NCI-H345 treated with DMSO at 0.1 percent for 48 hours (cell line): ENCODE measurements around the gene MVP.
"Not testable (repeated sequence)": the region's sequence is repeated elsewhere in the genome, so short reads cannot be mapped to it uniquely, and the experiment has no call there.

Experiments
- DNase-seq: peaks from one replicate; lab custom pipeline; 2025; ENCODE audit not compliant: unreplicated experiment; lab: John Stamatoyannopoulos, UW

MVP gene

DNA sequence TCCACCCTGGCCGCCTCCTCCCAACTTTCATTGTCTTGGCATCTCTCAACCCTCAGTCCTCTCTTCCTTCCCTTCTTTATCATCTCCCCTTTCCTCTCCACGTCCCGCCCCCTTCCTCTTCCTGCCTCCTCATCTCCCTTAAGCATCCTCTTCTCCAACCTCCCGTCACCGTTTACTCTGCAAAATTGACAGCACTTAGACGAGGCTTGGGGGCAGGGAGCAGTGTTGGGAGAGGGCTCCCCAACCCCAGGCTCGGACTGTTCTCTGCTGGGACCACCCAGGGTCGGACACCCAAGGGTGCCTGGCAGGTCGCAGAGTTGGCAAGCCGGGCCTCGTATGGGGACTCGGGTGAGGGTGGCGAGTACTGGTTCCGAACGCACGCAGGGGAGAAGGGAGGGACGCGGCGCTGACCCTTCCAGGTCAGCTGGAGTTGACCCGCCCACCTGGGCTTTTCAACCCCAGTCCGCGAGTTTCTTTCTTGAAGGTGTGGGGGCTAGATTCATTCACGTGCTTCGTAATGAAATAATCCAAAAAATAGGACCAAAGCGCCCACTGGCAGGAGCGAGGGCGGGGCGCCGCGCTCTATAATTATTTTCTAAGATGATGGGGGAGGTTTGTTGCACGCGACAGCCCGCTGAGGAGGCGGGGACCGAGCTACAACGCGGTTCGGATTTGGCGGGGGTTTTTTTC is 5.1 kb upstream of the MVP start:
- no peak for DNase-seq

DNA sequence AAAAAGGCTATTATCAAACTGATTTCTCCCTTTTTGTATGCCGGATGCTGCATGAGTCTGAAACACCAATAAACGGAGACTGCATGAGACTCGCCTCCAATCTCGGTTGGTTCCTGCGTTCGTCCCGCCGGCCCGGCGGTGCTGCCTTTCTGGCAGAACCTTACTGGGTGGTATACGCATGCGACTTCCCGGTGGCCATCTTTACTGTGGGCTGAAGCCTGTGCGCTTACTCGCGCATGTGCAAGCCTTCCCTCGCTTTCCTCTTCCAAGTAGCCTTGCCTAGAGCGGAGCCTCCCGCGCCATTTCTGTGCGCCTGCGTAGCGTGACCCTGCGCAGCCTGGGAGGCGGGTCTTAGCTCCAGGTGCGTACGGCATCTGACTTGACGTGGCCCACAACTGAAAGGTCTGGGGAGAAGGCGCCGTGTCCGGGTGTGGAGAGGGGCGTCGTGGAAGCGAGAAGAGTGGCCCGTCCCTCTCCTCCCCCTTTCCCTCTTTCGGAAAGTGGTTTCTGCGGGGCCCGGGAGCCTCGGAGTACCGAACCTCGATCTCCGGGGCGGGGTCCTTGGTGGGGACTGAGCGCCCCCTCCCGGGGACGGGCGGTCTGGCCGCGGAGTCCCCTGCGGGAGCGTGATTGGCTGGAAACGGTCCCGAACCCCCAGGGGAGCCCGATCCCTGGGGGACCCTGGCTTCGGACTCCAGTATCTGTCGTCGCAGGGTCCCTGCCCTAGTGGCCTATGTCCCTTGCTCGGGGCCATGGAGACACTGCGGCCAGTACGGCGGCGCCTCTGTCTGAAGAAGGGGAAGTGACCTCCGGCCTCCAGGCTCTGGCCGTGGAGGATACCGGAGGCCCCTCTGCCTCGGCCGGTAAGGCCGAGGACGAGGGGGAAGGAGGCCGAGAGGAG is 4.2 kb upstream of the MVP start, which contains the start of gene PAGR1:
Gene PAGR1 (plus strand): TSS at position 360 of the 901 bp plus-strand sequence. CDS start 374 bp downstream, at position 734.
- peak; percentile 99 for DNase-seq

DNA sequence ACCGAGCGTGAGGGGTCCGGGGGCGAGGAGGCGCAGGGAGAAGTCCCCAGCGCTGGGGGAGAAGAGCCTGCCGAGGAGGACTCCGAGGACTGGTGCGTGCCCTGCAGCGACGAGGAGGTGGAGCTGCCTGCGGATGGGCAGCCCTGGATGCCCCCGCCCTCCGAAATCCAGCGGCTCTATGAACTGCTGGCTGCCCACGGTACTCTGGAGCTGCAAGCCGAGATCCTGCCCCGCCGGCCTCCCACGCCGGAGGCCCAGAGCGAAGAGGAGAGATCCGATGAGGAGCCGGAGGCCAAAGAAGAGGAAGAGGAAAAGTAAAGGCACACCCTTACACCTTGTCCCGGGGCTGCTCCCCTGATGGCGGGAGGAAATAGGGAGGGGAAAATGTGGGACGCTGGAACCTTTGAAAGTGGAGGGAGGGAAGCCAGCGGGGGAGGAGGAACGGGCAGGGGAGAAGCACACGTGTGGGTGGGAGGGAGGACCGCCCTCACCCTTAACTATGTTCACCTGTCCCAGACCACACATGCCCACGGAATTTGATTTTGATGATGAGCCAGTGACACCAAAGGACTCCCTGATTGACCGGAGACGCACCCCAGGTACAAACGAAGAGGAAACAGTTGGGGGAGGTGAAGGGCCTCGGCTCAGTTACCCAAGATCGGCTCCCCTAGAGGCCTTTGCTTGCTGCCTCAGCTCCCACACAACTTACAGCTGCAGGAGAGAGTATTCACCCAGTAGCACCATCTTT is 3.4 kb upstream of the MVP start:
- peak; percentile 61 for DNase-seq

DNA sequence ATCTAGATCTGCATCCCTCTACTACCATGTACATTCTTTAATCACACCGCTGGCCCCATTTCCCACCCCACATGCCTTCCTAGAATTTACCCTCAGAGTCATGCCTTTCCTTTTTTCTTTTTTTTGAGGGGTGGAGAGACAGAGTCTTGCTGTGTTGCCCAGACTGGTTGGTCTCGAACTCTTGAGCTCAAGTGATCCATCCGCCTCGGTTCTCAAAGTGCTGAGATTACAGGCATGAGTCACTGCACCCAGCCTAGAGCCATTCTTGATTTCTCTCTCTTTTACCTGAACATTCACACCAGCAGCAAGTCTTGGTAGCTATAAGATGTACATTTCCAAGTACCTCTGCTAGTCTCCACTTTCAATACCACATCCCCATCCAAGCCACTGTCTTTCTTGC is 2.2 kb upstream of the MVP start:
- no peak for DNase-seq

GRCh38 chr16:29819506-29819905 is 756 bp upstream of the MVP start:
- no peak for DNase-seq

- no peak for DNase-seq
These were observed 724 bp downstream of the MVP start for GRCh38 chr16:29820730-29821642.

DNA sequence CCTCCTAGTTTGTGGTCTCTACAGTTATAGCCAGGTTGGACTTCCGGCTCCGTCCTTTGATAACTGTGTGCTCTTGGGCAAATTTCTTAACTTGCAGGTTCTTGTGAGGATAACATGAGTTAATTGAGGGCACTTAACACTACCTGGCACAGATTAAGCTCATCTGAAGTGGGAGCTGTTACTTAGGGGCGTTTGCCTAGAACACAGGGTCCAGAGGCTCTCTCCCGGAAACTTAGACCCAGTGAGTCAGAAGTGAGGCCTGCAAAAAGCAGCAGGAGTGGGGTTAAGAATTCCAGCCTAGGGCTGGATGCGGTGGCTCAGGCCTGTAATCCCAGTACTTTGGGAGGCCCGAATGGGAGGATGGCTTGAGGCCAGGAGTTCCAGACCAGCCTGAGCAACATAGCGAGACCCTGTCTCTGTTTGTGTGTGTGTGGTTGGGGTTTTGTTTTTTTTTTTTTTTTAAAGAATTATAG is 1.4 kb downstream of the MVP start:
- no peak for DNase-seq

DNA sequence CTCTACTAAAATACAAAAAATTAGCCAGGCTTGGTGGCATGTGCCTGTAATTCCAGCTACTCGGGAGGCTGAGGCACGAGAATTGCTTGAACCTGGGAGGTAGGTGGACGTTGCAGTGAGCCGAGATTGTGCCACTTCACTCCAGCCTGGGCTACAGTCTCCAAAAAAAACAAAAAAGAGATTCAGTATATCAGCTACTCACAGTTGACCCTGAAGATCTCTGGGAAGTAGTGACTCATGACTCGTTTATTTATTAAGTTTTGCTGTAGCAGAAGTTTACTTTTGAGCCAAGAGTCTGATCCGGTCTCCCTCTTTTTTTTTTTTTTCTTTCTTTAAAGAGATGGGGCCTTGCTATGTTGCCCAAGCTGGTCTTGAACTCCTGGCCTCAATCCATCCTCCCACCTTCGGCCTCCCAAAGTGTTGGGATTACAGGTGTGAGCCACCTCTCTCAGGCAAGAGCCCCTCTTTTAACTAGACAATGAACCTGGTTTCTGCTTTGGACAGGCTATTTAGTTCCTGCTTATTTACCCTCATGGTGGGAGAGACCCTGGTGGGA is 4.4 kb downstream of the MVP start:
- no peak for DNase-seq

DNA sequence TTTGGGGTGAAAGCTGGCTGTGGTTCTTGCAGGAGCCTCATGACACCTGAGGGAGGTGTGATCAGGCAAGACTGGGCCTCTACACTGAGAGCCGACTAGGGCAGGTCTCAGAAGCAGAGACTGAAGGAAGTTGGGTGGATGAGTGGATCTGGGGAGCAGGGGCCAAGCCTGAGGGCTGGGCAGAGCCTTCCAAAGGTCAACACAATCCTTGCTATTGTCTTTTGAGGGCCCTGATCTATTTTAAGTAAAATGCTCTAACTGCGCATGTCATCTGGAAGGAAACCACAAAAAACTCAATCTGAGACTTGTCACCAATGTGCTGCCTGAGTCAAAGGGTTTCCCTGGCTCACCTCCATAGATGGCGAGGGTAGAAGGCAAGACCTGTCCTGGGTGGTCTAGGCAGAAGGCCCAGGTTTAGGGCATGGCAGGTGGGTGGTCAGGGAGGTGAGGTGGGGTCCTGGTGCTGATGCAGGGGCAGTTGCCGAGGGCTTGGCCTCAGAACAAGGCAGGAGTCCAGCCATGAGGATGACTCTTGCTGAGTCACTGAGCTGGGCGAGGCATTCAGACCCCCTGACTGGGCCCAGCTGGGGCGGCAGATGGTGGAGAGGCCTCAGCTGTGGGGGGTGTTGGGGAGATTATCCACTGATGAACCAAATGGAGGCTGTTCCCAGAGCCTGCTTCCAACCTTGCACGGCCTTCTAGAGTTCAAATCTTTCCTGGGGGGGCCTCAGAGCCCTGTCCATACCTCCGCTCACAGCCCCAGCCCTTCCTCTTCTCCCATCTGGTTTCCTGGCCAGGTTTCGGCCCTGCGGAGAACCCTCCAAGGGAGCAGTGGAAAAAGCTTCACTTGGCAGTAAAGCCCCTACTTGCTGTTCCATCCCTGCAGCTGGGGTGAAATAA is 5.1 kb downstream of the MVP start:
- no peak for DNase-seq

GRCh38 chr16:29826342-29826695 is 6.1 kb downstream of the MVP start:
- DNase-seq: no peak

DNA sequence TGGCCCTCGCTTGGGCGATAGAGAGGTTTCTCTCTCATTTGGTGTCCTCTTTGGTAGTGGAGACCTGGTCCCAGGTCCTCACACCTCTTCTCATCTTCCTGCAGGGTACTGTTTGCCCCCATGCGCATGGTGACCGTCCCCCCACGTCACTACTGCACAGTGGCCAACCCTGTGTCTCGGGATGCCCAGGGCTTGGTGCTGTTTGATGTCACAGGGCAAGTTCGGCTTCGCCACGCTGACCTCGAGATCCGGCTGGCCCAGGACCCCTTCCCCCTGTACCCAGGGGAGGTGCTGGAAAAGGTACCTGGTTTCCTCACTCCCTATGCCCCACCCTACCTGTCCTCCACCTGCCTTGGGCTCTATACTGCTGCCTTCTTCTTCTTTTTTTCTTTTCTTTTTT is 10.5 kb downstream of the MVP start:
- no peak for DNase-seq

DNA sequence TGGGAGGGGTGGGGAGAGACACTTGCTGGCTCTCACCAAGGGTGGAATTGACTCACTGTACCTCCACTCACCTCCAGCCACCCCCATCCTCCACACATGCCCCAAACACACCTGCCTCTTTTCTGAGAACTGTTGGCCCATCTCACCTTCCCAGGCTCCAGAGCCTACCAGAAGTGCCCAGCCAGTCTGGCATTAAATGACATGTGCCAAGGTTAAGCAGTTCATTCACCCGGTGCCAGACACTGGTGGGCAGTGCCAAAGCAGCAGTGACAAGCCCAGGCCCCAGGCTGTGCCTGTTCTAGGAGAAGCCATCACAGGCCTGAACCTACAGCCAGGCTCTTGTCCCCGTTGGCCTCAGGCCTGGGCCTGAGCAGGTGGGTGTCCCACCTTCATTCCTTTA is 11.2 kb downstream of the MVP start:
- DNase-seq: no peak

DNA sequence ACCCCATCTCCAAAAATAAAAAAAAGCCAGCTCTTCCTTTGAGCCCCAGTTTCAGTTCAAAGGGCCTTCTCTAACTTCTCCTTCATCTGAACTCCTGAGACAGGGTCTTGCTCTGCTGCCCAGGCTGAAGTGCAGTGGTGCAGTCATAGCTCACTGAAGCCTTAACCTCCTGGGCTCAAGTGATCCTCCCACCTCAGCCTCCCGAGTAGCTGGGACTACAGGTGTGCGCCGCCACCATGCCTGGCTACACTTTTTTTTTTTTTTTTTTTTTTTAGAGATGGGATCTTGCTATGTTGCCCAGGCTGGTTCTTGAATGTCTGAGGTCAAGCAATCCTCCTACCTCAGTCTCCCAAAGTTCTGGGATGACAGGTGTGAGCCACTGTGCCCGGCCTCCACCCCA is 13.0 kb downstream of the MVP start:
- not testable (repeated sequence) for DNase-seq

DNA sequence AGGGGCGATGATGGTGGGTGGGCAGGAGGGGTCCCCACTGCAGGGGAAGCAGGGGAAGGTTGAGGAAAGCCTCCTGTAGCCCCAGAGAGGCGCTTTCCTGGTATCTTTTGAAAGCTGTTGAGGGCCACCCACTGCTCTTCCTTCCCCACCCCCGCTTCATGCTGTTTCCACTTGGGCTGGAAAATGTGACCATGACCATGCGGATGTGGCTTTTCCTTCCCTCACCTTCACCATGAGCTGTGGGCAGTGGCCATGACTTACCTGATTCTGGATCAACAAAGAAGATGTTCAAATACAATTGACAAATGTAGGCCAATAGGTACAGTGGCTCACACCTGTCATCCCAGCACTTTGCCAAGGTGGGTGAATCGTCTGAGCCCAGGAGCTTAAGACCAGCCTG is 13.8 kb downstream of the MVP start:
- DNase-seq: no peak

- DNase-seq: no peak
These were observed 15.7 kb downstream of the MVP start for GRCh38 chr16:29835926-29836325.

GRCh38 chr16:29836623-29837022 is 16.4 kb downstream of the MVP start:
- DNase-seq: no peak

GRCh38 chr16:29837841-29838240 is 17.6 kb downstream of the MVP start:
- DNase-seq: no peak

DNA sequence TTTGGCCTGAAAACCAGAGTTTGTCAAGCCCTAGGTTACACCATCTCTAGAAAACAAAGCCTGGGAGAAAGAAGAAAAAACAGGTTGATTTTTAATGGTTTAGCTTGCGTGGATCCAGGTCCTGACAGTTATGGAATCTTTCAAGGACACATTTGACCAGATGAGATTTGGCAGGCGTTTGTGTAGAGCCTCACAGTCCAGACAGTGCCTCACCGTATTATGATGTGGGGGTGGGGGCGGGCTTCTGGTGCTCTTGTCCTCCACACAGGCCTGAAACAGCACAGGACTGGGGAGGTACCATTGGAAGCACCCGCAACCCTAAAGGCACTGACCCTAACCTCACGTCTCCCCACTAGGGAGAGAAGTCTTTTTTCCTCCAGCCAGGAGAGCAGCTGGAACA is 19.6 kb downstream of the MVP start:
- DNase-seq: no peak

DNA sequence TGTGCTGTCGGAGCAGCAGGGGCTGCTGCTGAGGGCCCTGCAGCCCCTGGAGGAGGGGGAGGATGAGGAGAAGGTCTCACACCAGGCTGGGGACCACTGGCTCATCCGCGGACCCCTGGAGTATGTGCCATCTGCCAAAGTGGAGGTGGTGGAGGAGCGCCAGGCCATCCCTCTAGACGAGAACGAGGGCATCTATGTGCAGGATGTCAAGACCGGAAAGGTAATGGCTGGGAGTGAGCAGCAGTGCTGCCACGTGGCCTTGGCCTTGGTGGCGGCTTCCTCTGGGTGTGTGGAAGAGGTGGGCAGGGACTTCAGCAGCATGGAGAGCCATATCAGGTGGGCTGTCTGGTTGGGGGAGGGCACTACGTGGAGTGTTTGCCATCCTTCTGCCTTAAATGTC is 20.0 kb downstream of the MVP start:
- no peak for DNase-seq
